Heart right ventricle (tissue), 16 donors: ENCODE data around the gene FNDC10. TPM values are rescaled to one million over a fixed set of nuclear protein-coding genes. Genes with fewer than 3 reads are reported as not detected.

Experiments used
- ATAC-seq, 8 donors: fragments of 200-7000 bp; cut with Tn5 transposase; one replicate each; pipeline ENCODE4 v1.9.1; 2020; ENCODE audit warnings: mild to moderate bottlenecking in 8 of 8, moderate library complexity in 8 of 8, moderate number of reproducible peaks in 1 of 8
- DNase-seq, 2 donors: peaks; one replicate each; pipeline ENCODE4 v3.0.0-alpha.2; 2020
- H3K27ac ChIP-seq, 10 donors: fragments of 200-600 bp; sonication (generic) in 2 of 10; one replicate each; pipeline versions ENCODE4 v1.5.0 to v1.8.0; 2020 to 2022; ENCODE audit warnings: mild to moderate bottlenecking in 3 of 10
- H3K27me3 ChIP-seq, 7 donors: fragments of 200-600 bp; one replicate each; pipeline ENCODE4 v1.8.0; 2021 to 2022; ENCODE audit warnings: mild to moderate bottlenecking in 2 of 7
- H3K36me3 ChIP-seq, 9 donors: fragments of 200-600 bp; sonication (generic) in 1 of 9; one replicate each; pipeline versions ENCODE4 v1.5.0 to v1.8.0; 2020 to 2022; ENCODE audit warnings: mild to moderate bottlenecking in 2 of 9
- H3K4me1 ChIP-seq, 9 donors: fragments of 200-600 bp; sonication (generic) in 1 of 9; one replicate each; pipeline versions ENCODE4 v1.5.0 to v1.8.0; 2020 to 2022; ENCODE audit warnings: mild to moderate bottlenecking in 4 of 9
- H3K4me3 ChIP-seq, 10 donors: fragments of 200-600 bp; sonication (generic) in 2 of 10; one replicate each; pipeline versions ENCODE4 v1.5.0 to v1.8.0; 2020 to 2022; ENCODE audit warnings: mild to moderate bottlenecking in 7 of 10, moderate library complexity in 2 of 10
- H3K9me3 ChIP-seq, 11 donors: fragments of 200-600 bp in 10 of 11; sonication (generic) in 2 of 11; one replicate each; pipeline versions ENCODE4 v1.5.0 to v1.8.0; 2013 to 2022; ENCODE audit warnings: mild to moderate bottlenecking in 2 of 11, control low read depth in 1 of 11, moderate library complexity in 1 of 11
- CTCF ChIP-seq, 9 donors: fragments of 200-600 bp; sonication (generic) in 2 of 9; IDR thresholded peaks; one replicate each; pipeline versions ENCODE4 v1.5.0 to v1.8.0; 2021 to 2022; ENCODE audit warnings: antibody characterized with exemption in 9 of 9, mild to moderate bottlenecking in 5 of 9, moderate library complexity in 1 of 9
- WGBS, 2 donors: extraction: QIAGEN DNeasy Blood & Tissue Kit; methylation state at CpG; one replicate each; pipeline ENCODE4 v1.1.7; 2013; ENCODE audit warnings: inconsistent platforms in 1 of 2; 5-methylcytosine and 5-hydroxymethylcytosine counted together
- intact Hi-C, 10 donors: fragments of 100-400 bp; cut with DNase I; formaldehyde crosslinking; loops; one replicate each; pipeline versions ENCODE4 v1.11.1 to v1.14.2; 2022
- polyA plus RNA-seq, 2 donors: library from polyadenylated mRNA; stranded (reverse); fragments of 200-250 nt; gene quantifications; one replicate each; pipeline ENCODE4 v1.2.3, GENCODE V29; 2013
- total RNA-seq, 10 donors: library from RNA; stranded (reverse); fragmentation: NEBNext Ultra II Directional in 3 of 10; extraction: Animal tissue kit (Norgen Biotek cat#: 25700) in 3 of 10; gene quantifications; one replicate each; pipeline versions ENCODE4 v1.2.1 to v1.2.4, GENCODE V29; 2021 to 2023
- donor health status: Arrhythmogenic right ventricular cardiomyopathy.
- donor health status: ischemic (EF 13 %, LVEDD 7.1; RV severe dilation, severe dysfunction).
- donor health status: healthy with polysubstance abuse.
- donor health status: DM: no; HTN: yes; CAD: no.
- donor health status: DM: no; HTN: no; CAD: no.
- donor health status: ischemic (EF 25% LVEDD 6.9; RV normal size, moderate dysfunction).
- donor health status: ischemic (EF 25% LVEDD 5.7; RV mildly dilated, moderate dysfunction).
- donor health status: healthy.
- donor health status: DM: yes; HTN: yes; CAD: no.
- donor health status: Ischemic cardiomyopathy.
- donor health status: ischemic (EF 35%, LVEDD 5.7; RV mildly dilated, moderate dysfunction).
- donor health status: nonischemic (EF 11% LVEDD 7.7; RV severe dilation, severe dysfunction).
- donor health status: DM: yes; HTN: yes; CAD: no.
- donor health status: PGD.
- donor health status: ischemic (EF 29% LVEDD 5.4; RV normal size, mild dysfunction).
- donor health status: nonischemic (EF 23%, LVEDD 6.1; RV moderate dilation, normal function).

FNDC10 gene
- total and polyA plus RNA-seq, 12 donors = 0.66 to 5.9 (median 2.3) TPM

DNA sequence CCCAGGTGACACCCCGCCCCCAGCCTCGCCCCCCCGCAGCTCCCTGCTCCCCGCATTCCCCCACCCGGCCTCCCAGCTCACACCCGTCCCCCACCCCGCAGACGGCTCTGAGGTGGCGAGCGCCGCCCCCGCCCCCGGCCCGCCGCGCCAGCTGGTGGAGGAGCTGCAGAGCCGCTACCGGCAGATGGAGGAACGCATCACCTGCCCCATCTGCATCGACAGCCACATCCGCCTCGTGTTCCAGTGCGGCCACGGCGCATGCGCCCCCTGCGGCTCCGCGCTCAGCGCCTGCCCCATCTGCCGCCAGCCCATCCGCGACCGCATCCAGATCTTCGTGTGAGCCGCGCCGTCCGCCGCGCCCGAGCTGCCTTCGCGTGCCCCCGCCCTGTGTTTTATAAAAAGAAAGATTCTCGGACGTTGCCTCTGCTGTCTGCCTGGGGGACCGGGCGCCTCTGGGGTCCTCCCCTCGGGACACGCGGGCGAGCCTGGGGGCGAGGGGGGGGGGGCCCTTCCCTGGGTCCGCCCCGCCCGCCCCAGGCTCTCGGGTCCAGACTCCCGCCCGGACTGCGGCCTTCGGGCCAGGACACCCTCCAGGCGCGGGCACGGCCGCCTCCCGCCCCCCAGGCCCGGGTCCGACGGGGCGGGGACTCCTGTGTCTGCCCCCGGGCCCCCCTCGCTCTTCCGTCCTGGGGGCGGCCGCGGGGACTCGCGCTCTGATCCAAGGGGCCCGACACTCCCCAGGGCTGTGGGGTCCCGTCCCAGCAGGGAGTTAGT, 30.4 kb upstream of the FNDC10 start:
- Histone ChIP-seq H3K4me1 (peaks cover 0 to 29% (median 11%) of the 10 kb centered on the region in 9 donors), H3K4me3 (peak overlapping the region in 8 of 10 donors; percentile 10 to 47 (median 45)), H3K9me3 (no peaks in the 10 kb centered on the region), H3K27me3 (peaks cover 0 to 41% (median 15%) of the 10 kb centered on the region in 7 donors), H3K36me3 (peaks cover 0 to 34% (median 8%) of the 10 kb centered on the region in 9 donors), H3K27ac (peak overlapping the region; percentile 52 to 92 (median 82))
- peak in 6 of 8 donors; percentile 3 to 45 (median 20) for ATAC-seq
- DNase-seq = peak; percentile 60 to 75
- TF ChIP-seq CTCF (IDR thresholded peaks at IDR 0.05) = no peak
- intact Hi-C loops = no loop called here
- WGBS, 2 donors = 44 to 46% methylated on average over 73 to 81 of the region's 81 CpGs

GRCh38 chr1:1629430-1630190, 29.7 kb upstream of the FNDC10 start:
- peaks cover 0 to 41% (median 15%) of the 10 kb centered on the region in 7 donors for H3K27me3 ChIP-seq
- H3K36me3 ChIP-seq = peaks cover 0 to 34% (median 8%) of the 10 kb centered on the region in 9 donors
- intact Hi-C loops = no loop called here
- H3K27ac ChIP-seq = peak overlapping the region in 2 of 10 donors; percentile 64 to 92
- ATAC-seq = no peak
- no peaks in the 10 kb centered on the region for H3K9me3 ChIP-seq
- peak in 1 of 2 donors; percentile 38 for DNase-seq
- TF ChIP-seq CTCF (IDR thresholded peaks at IDR 0.05) = no peak
- H3K4me1 ChIP-seq = peaks cover 0 to 37% (median 11%) of the 10 kb centered on the region in 9 donors
- H3K4me3 ChIP-seq = peak overlapping the region in 1 of 10 donors; percentile 45
- WGBS, 2 donors = 72 to 80% methylated on average over 39 to 48 of the region's 48 CpGs

- H3K36me3 ChIP-seq = peaks cover 0 to 39% (median 8%) of the 10 kb centered on the region in 9 donors
- intact Hi-C loops = no loop called here
- peak overlapping the region in 1 of 10 donors; percentile 64 for H3K27ac ChIP-seq
- H3K4me3 ChIP-seq = peak overlapping the region in 1 of 10 donors; percentile 38
- H3K4me1 ChIP-seq = peaks cover 0 to 41% (median 11%) of the 10 kb centered on the region in 9 donors
- ATAC-seq (no peak), DNase-seq (no peak)
- no peaks in the 10 kb centered on the region for H3K9me3 ChIP-seq
- TF ChIP-seq CTCF (IDR thresholded peaks at IDR 0.05) = no peak
- 69 to 76% methylated on average over 47 to 53 of the region's 53 CpGs for WGBS, 2 donors
- H3K27me3 ChIP-seq = peaks cover 0 to 41% (median 15%) of the 10 kb centered on the region in 7 donors
These were observed 29.0 kb upstream of the FNDC10 start for GRCh38 chr1:1628754-1629429.
